ENCODE results near the gene NPTXR. TPM values are rescaled to one million over a fixed set of nuclear protein-coding genes. Genes with fewer than 3 reads are reported as not detected.

Gene NPTXR
- total and polyA plus RNA-seq, 8 donors: 4.5 to 13.3 (median 9.2) TPM

GRCh38 chr22:38839686-38840085 is 4.1 kb downstream of the NPTXR start:
- intact Hi-C loops (cut with DNase I): no loop called here
- Histone ChIP-seq H3K36me3 (no peaks in the 10 kb centered on the region), H3K4me3 (no peak overlapping the region), H3K4me1 (peaks cover 0 to 16% of the 10 kb centered on the region in 2 donors), H3K27me3 (peaks cover 16 to 81% of the 10 kb centered on the region in 2 donors), H3K27ac (no peak overlapping the region), H3K9me3 (no peaks in the 10 kb centered on the region)
- DNase-seq: no peak
- no peak for ATAC-seq
- TF ChIP-seq CTCF (IDR thresholded peaks at IDR 0.05): no peak

GRCh38 chr22:38837414-38837928 is 6.4 kb downstream of the NPTXR start:
- Histone ChIP-seq H3K4me3 (no peak overlapping the region), H3K4me1 (peaks cover 0 to under 1% of the 10 kb centered on the region in 2 donors), H3K27me3 (peaks cover 10 to 64% of the 10 kb centered on the region in 2 donors), H3K36me3 (no peaks in the 10 kb centered on the region), H3K9me3 (no peaks in the 10 kb centered on the region), H3K27ac (no peak overlapping the region)
- TF ChIP-seq CTCF (IDR thresholded peaks at IDR 0.05): no peak
- intact Hi-C loops (cut with DNase I): no loop called here
- DNase-seq (no peak), ATAC-seq (no peak)

- no peaks in the 10 kb centered on the region for H3K36me3 ChIP-seq
- intact Hi-C loops (cut with DNase I): no loop called here
Observed at GRCh38 chr22:38835888-38836301, 7.9 kb downstream of the NPTXR start.

GRCh38 chr22:38834991-38835390 is 8.8 kb downstream of the NPTXR start:
- DNase-seq (no peak), ATAC-seq (no peak)
- Histone ChIP-seq H3K9me3 (no peaks in the 10 kb centered on the region), H3K27ac (no peak overlapping the region), H3K27me3 (peaks cover 0 to 39% of the 10 kb centered on the region in 2 donors), H3K4me1 (peaks cover 0 to 5% of the 10 kb centered on the region in 2 donors), H3K4me3 (no peak overlapping the region), H3K36me3 (no peaks in the 10 kb centered on the region)
- TF ChIP-seq CTCF (IDR thresholded peaks at IDR 0.05): no peak
- intact Hi-C loops (cut with DNase I): no loop called here

More at GRCh38 chr22:38835888-38836301, 7.9 kb downstream of the NPTXR start:
- DNase-seq (no peak), ATAC-seq (no peak)
- no peak overlapping the region for H3K4me3 ChIP-seq
- TF ChIP-seq CTCF (IDR thresholded peaks at IDR 0.05): no peak
- no peak overlapping the region for H3K27ac ChIP-seq
- no peaks in the 10 kb centered on the region for H3K9me3 ChIP-seq
- H3K27me3 ChIP-seq: peaks cover 0 to 48% of the 10 kb centered on the region in 2 donors
- H3K4me1 ChIP-seq: peaks cover 0 to 5% of the 10 kb centered on the region in 2 donors

- TF ChIP-seq CTCF (IDR thresholded peaks at IDR 0.05): no peak
- Histone ChIP-seq H3K4me1 (peaks cover 0 to 5% of the 10 kb centered on the region in 2 donors), H3K27me3 (peaks cover 0 to 35% of the 10 kb centered on the region in 2 donors), H3K27ac (no peak overlapping the region), H3K36me3 (no peaks in the 10 kb centered on the region), H3K4me3 (no peak overlapping the region), H3K9me3 (no peaks in the 10 kb centered on the region)
- ATAC-seq: no peak
- DNase-seq: no peak
- intact Hi-C loops (cut with DNase I): no loop called here
Observed at GRCh38 chr22:38834215-38834953, 9.4 kb downstream of the NPTXR start.

All from left lung (tissue), 10 donors.